ENCODE data around the gene NUP205.

DNA sequence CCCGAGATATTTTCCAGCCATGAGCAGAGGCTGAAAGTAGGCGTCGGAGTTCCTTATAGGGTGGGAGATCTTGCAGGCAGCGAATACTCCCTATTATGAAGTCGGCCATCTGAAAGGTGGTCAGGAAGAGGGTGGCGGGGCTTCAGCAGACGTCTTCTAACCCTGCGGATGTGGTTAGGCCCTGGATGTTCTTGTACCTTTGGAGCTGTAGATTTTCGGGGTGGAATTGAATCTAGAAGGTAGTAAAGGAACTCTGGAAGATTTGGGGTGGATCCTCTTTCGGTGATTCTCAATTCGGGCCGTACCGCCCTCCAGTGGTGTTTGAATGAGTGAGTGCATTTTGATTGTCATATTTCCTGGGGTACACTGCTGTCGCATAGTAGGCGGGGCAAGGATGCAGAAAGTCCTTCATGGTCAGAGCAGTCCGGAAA, 635 bp downstream of the NUP205 start:
- TF ChIP-seq, protein P1, sequence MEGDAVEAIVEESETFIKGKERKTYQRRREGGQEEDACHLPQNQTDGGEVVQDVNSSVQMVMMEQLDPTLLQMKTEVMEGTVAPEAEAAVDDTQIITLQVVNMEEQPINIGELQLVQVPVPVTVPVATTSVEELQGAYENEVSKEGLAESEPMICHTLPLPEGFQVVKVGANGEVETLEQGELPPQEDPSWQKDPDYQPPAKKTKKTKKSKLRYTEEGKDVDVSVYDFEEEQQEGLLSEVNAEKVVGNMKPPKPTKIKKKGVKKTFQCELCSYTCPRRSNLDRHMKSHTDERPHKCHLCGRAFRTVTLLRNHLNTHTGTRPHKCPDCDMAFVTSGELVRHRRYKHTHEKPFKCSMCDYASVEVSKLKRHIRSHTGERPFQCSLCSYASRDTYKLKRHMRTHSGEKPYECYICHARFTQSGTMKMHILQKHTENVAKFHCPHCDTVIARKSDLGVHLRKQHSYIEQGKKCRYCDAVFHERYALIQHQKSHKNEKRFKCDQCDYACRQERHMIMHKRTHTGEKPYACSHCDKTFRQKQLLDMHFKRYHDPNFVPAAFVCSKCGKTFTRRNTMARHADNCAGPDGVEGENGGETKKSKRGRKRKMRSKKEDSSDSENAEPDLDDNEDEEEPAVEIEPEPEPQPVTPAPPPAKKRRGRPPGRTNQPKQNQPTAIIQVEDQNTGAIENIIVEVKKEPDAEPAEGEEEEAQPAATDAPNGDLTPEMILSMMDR (IDR thresholded peaks at IDR 0.05; ENCODE audit: low read depth, low read length), result peak; percentile 79
- TF ChIP-seq POLR2A (IDR thresholded peaks at IDR 0.05; ENCODE audit: extremely low read depth, insufficient read length), result no peak
